Stimulated activated CD8-positive, alpha-beta memory T cell treated with anti-CD3 and anti-CD28 coated beads, Interleukin-7, amount 100 ng/mL, for 48 hours (primary cell): ENCODE results near the gene CDH22.

Source experiments
- DNase-seq, 2 donors: peaks; one replicate each; pipeline ENCODE4 v3.0.0-alpha.2; 2020; ENCODE audit warnings: low read depth in 1 of 2; ENCODE audit errors: extremely low read depth in 1 of 2

Gene CDH22

DNA sequence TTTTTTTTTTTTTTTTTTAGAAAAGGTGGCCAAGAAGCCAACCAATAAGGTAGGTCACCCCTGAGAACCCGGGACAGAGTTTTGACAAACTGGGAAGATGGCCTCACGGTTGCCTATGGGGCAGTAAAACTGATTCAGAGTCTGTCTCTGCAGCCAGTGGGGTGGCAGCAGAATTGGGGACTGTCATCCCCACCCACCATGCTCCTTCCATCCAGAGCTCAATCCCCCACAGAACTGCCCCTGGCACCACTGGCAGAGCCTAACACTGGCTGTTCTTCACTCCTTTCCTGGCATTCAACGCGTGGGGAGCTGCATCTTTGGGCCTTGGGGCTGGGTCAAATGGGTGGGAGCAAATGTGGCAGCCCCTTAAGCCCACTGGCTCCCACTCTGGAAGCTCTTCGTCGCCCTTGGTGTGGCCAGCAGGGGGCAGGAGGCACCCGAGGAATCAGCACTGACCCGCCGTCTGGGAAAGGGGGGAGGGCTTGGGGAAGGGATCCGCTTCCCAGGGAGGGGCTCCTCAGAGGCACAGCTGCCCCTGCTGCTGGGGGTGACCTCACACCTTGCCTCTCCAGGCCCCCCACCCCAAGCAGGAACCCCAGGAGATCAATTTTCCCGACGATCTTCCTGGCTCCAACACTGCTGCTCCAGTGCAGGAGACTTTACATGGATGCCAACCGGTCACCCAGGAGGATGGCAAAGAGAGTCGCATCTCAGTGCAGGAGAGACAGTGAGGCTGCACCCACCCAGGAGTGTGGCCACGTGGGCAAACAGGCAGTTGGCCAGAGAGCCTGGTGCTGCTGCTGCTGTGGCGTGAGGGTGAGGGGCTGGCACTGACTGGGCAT lies 179.8 kb downstream of the CDH22 start:
- DNase-seq = no peak

DNA sequence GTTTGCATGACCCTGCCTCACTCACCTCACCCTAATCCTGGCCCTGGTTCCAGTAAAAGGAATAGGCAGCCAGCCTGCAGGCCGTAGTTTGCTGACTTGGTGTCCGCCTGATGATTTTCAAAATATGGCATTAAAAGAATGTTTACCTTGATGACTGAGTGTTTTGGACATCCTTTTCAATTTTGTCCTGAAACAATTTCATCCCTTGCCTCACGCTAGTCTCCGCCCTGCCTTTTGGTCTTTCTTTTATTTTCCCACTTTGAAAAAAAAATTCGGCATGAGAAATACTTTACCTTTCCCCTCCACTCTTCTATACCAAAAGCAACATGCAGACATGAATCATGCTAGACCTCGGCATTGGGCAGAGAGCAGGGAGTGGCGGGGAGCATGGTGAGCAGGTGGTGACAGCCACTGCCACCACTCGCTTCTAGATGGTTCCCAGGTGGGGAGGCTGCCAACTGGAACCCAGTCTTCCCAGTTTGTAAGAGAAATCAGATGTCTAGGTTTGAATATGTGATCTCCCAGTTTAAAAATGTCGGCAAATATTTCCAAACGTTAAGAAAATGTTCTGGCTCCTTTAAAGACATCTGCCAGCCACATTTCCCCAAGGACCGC lies 180.8 kb downstream of the CDH22 start:
- DNase-seq = no peak

DNA sequence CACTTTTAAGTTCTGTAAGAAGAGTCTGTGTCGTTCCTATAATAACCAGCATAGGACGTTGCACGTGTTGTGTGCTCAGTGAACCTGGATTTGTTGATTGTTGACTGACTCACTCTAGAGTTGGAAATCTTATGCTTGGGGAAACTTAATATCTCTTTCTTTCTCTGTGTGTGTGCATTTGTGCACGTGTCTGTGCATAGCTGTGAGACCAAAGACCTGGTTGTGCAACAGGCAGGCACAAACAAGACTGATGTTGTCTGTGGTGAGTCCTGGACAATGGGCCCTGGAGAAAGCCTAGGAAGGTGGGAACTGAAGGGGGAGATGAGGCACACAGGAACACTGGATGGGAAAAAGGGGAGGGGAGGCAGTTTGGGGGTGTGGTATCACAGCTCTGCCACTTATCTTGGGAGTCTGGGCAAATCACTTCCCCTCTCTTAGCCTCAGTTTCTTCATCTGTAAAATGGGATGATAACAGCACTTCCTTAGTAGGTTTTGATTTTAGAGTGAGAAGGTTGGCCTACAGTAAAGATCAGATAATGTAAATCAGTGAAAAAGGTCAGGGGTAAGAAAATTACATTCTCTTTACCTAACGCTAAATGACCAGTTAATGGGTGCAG lies 181.8 kb downstream of the CDH22 start:
- DNase-seq = no peak
